HCT116 (cell line): ENCODE results near the gene COQ8B. TPM values are rescaled to one million over a fixed set of nuclear protein-coding genes. Genes with fewer than 3 reads are reported as not detected.

ENCODE experiments used
- ATAC-seq: fragments of 200-7000 bp; cut with Tn5 transposase; 2 replicates; pipeline ENCODE4 v1.9.1; 2020; ENCODE audit warnings: mild to moderate bottlenecking, moderate library complexity
- BruUV-seq: library from RNA; stranded (reverse); fragments of 400-500 nt; replicated peaks from 2 replicates; lab custom pipeline; 2021; lab: Mats Ljungman, UMichigan
- CTCF ChIA-PET: fragments of 300-600 bp; sonication (Branson Sonifier 250); formaldehyde crosslinking; loops from one replicate; lab custom pipeline; 2021; ENCODE audit warnings: antibody characterized with exemption; lab: Charles Lee
- POLR2A ChIA-PET: fragments of 300-600, 350-600 bp; sonication (Branson Sonifier 250); formaldehyde crosslinking; loops from one replicate; lab custom pipeline; 2021; ENCODE audit warnings: antibody characterized with exemption; lab: Charles Lee
- RAD21 ChIA-PET, 2 experiments: fragments of 300-600 bp; sonication (Branson Sonifier 250); formaldehyde crosslinking; loops; one replicate each; lab custom pipeline; 2023; ENCODE audit warnings: low total read pairs in 2 of 2; ENCODE audit not compliant: uncharacterized antibody in 2 of 2, unreplicated experiment in 2 of 2, low non-redundant PET in 1 of 2; lab: Charles Lee
- DNase-seq: peaks from one replicate; pipeline ENCODE4 v3.0.0-alpha.2; 2010; ENCODE audit warnings: low read depth, low spot score
- H2AFZ ChIP-seq: fragments of 200-600 bp; shearing (Covaris generic), sonication (generic); 2 replicates; pipeline ENCODE4 v1.6.1; 2017; ENCODE audit warnings: low read depth, mixed run types, mixed read lengths, antibody characterized with exemption, low read length; ENCODE audit not compliant: poor library complexity, severe bottlenecking
- H3K27ac ChIP-seq: 2 replicates; pipeline ENCODE4 v1.5.1; 2012; ENCODE audit warnings: low read depth, low read length
- H3K27me3 ChIP-seq: fragments of 200-600 bp; sonication (generic); 2 replicates; pipeline ENCODE4 v1.6.1; 2016; ENCODE audit warnings: mixed run types, low read length, mixed read lengths; ENCODE audit not compliant: insufficient read depth
- H3K36me3 ChIP-seq, 2 experiments: fragments of 200-500 bp in 1 of 2; fragments of 200-600 bp in 1 of 2; sonication (Bioruptor generic) in 1 of 2; sonication (generic) in 1 of 2; 2 replicates each; pipeline versions ENCODE4 v1.5.1 to v1.6.1; 2014 to 2016; ENCODE audit warnings: low read length in 2 of 2, inconsistent platforms in 1 of 2, mixed read lengths in 1 of 2, mixed run types in 1 of 2; ENCODE audit not compliant: insufficient read depth in 2 of 2, control insufficient read depth in 1 of 2
- H3K4me1 ChIP-seq, 2 experiments: fragments of 200-600 bp in 1 of 2; sonication (generic) in 1 of 2; 2 replicates each; pipeline versions ENCODE4 v1.5.1 to v1.6.1; 2012 to 2017; ENCODE audit warnings: low read length in 2 of 2, inconsistent platforms in 1 of 2, mild to moderate bottlenecking in 1 of 2, mixed read lengths in 1 of 2, mixed run types in 1 of 2, moderate library complexity in 1 of 2; ENCODE audit not compliant: insufficient read depth in 2 of 2, control insufficient read depth in 1 of 2
- H3K4me2 ChIP-seq: fragments of 200-600 bp; sonication (generic); 2 replicates; pipeline ENCODE4 v1.6.1; 2017; ENCODE audit warnings: mixed run types, low read length, mixed read lengths
- H3K4me3 ChIP-seq, 2 experiments: fragments of 200-600 bp in 1 of 2; sonication (generic) in 1 of 2; replicated peaks in 1 of 2; 2 replicates each; pipeline ENCODE4 v1.5.1; 2011 to 2016; ENCODE audit warnings: low read length in 2 of 2, control low read depth in 1 of 2, low read depth in 1 of 2, mild to moderate bottlenecking in 1 of 2, mixed read lengths in 1 of 2, mixed run types in 1 of 2
- H3K79me2 ChIP-seq: fragments of 200-600 bp; sonication (generic); 2 replicates; pipeline ENCODE4 v1.6.1; 2017; ENCODE audit warnings: mild to moderate bottlenecking, mixed run types, low read length, moderate library complexity, mixed read lengths; ENCODE audit not compliant: insufficient read depth
- H3K9ac ChIP-seq: fragments of 200-600 bp; sonication (generic); 2 replicates; pipeline ENCODE4 v1.6.1; 2016; ENCODE audit warnings: low read length, mixed read lengths
- H3K9me2 ChIP-seq: fragments of 200-600 bp; sonication (generic), shearing (Covaris generic); 2 replicates; pipeline ENCODE4 v1.6.1; 2017; ENCODE audit warnings: mixed run types, mild to moderate bottlenecking, moderate library complexity; ENCODE audit not compliant: insufficient read depth
- H3K9me3 ChIP-seq, 2 experiments: fragments of 200-500 bp in 1 of 2; fragments of 200-600 bp in 1 of 2; sonication (Bioruptor generic) in 1 of 2; sonication (generic) in 1 of 2; 2 replicates each; pipeline ENCODE4 v1.6.1; 2014 to 2017; ENCODE audit warnings: low read length in 2 of 2, mixed read lengths in 2 of 2, inconsistent platforms in 1 of 2, low read depth in 1 of 2, mild to moderate bottlenecking in 1 of 2, mixed run types in 1 of 2, moderate library complexity in 1 of 2; ENCODE audit not compliant: control insufficient read depth in 1 of 2, insufficient read depth in 1 of 2
- H4K20me1 ChIP-seq: fragments of 200-600 bp; sonication (generic), shearing (Covaris generic); 2 replicates; pipeline ENCODE4 v1.6.1; 2017; ENCODE audit warnings: mixed run types, mild to moderate bottlenecking, moderate library complexity; ENCODE audit not compliant: insufficient read depth
- CEBPB ChIP-seq: IDR thresholded peaks from 2 replicates; pipeline ENCODE4 v1.6.1; 2012; ENCODE audit warnings: low read depth
- ELF1 ChIP-seq: IDR thresholded peaks from 2 replicates; pipeline ENCODE4 v1.6.1; 2012; ENCODE audit warnings: low read depth, borderline replicate concordance
- EZH2 ChIP-seq: fragments of 200-600 bp; sonication (generic); IDR thresholded peaks from 2 replicates; pipeline ENCODE4 v1.6.1; 2017; ENCODE audit warnings: antibody characterized with exemption, mixed run types
- EZH2phosphoT487 ChIP-seq: fragments of 200-600 bp; IDR thresholded peaks from 2 replicates; pipeline ENCODE4 v1.6.1; 2018; ENCODE audit warnings: antibody characterized with exemption, borderline replicate concordance
- FOSL1 ChIP-seq: IDR thresholded peaks from 2 replicates; pipeline ENCODE4 v1.6.1; 2012; ENCODE audit warnings: low read depth
- JUND ChIP-seq: IDR thresholded peaks from 2 replicates; pipeline ENCODE4 v1.6.1; 2012
- POLR2A ChIP-seq: IDR thresholded peaks from 2 replicates; pipeline ENCODE4 v1.7.0; 2011; ENCODE audit warnings: borderline replicate concordance; ENCODE audit not compliant: insufficient read depth, insufficient read length; ENCODE audit errors: extremely low read depth
- POLR2AphosphoS5 ChIP-seq: IDR thresholded peaks from 2 replicates; pipeline ENCODE4 v1.6.1; 2011; ENCODE audit warnings: mild to moderate bottlenecking, low read depth, low read length, moderate library complexity
- RAD21 ChIP-seq: IDR thresholded peaks from 2 replicates; pipeline ENCODE4 v1.6.1; 2012; ENCODE audit warnings: low read depth, mild to moderate bottlenecking
- SP1 ChIP-seq: IDR thresholded peaks from 2 replicates; pipeline ENCODE4 v1.6.1; 2012; ENCODE audit warnings: low read depth
- ZFX ChIP-seq: fragments of 450-650 bp; IDR thresholded peaks from 2 replicates; pipeline ENCODE4 v1.6.1; 2017
- ZNF274 ChIP-seq: fragments of 200-500 bp; sonication (Bioruptor generic); IDR thresholded peaks from 2 replicates; pipeline ENCODE4 v1.6.1; 2014; ENCODE audit warnings: mild to moderate bottlenecking, low read depth, low read length, inconsistent platforms
- intact Hi-C: fragments of 100-400 bp; cut with micrococcal nuclease; formaldehyde crosslinking; loops from 2 replicates; pipeline ENCODE4 v1.10.0; 2022
- total RNA-seq: library from RNA; stranded (reverse); gene quantifications from one replicate; pipeline ENCODE4 v1.2.1, GENCODE V29; 2021; ENCODE audit not compliant: unreplicated experiment
- TF ChIP-seq, protein P1 (sequence below): IDR thresholded peaks from 2 replicates; pipeline ENCODE4 v1.6.1; 2012; ENCODE audit warnings: low read depth
- TF ChIP-seq, protein P2 (sequence below): IDR thresholded peaks from 2 replicates; pipeline ENCODE4 v1.6.1; 2012
- TF ChIP-seq, protein P3 (sequence below): IDR thresholded peaks from 2 replicates; pipeline ENCODE4 v1.6.1; 2011; ENCODE audit warnings: mild to moderate bottlenecking, low read length, moderate library complexity; ENCODE audit not compliant: insufficient replicate concordance; ENCODE audit errors: extremely low read depth

COQ8B gene
- total RNA-seq, 1 experiment from 2014 or later = 47.1 TPM

DNA sequence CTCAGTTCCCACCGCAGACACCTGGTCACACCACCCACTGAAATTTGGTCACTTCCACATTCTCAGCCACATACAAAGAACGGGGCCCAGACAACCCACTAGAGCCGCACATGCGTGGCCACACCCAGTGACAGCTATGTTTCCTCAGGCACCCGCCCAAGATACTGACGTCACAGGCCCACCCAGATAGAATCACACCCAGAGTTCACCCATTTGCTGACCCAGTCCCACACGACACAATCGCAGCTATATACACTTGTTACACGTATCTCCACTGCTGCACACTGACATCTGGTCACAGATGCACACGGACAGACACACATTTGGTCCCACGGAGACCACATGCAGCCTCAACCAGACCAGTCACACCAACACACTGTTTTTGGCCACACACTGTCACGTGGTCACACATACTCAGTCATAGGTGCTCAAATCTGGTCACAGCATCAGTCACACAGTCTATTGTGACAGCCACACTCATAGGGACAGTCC lies 29.1 kb downstream of the COQ8B start:
- DNase-seq = no peak
- H3K36me3 ChIP-seq = peaks cover 11 to 33% of the 10 kb centered on the region in 2 experiments
- no peak overlapping the region for H3K4me3 ChIP-seq
- ChIA-PET RAD21 (no interaction called here), CTCF (no interaction called here)
- H3K27ac ChIP-seq = no peak overlapping the region
- H3K4me2 ChIP-seq = no peak overlapping the region
- H3K79me2 ChIP-seq = peaks cover 29% of the 10 kb centered on the region
- H3K9me2 ChIP-seq = no peaks in the 10 kb centered on the region
- H3K9me3 ChIP-seq = no peaks in the 10 kb centered on the region
- TF ChIP-seq POLR2AphosphoS5 (0 out of 2 replicates have a peak, but pooled peaks have one; percentile 23), RAD21 (no peak)
- TF ChIP-seq, all 23 proteins: peak for 1
- Histone ChIP-seq H2AFZ (no peak overlapping the region), H3K27me3 (no peaks in the 10 kb centered on the region), H3K9ac (no peak overlapping the region), H3K4me1 (peaks cover 12 to 26% of the 10 kb centered on the region in 2 experiments; a peak in 3 of 4 replicates), H4K20me1 (no peaks in the 10 kb centered on the region)
- POLR2A ChIA-PET = no interaction called here
- no peak for ATAC-seq
- BruUV-seq = no TSS peak
- intact Hi-C loops = no loop called here

DNA sequence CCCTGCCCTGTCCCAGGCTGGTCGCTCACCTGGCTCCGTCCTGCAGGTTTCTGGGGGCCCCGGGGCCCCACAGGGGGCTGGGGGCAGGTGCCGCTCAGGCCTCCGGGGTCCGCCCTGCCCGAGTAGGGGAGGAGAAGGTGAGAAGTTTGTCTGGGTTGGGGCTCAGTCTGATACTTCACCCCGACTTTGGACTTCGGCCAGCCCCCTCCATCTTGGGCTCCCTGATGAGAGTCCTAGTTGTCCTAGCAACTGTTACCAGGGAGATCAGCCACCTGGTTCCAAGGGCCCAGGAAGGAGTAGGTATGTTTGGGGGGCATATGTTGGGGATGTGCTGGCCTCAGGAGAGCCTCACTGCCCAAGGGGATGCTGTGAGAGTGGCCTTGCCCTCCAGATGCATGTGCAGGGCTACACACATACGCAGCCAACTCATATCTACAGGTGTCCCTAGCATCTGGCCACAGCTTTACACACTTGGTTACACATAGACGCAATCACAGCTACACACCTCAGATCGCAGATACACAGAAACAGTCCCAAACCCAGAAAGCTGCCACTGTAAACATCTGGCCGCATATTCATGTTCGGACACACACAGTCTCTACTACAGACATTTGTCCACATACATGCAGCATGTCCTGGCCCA lies 29.7 kb downstream of the COQ8B start:
- no peaks in the 10 kb centered on the region for H3K9me3 ChIP-seq
- H3K36me3 ChIP-seq = peaks cover 11 to 38% of the 10 kb centered on the region in 2 experiments
- no peaks in the 10 kb centered on the region for H4K20me1 ChIP-seq
- H3K9me2 ChIP-seq = no peaks in the 10 kb centered on the region
- intact Hi-C loops = no loop called here
- peaks cover 29% of the 10 kb centered on the region for H3K79me2 ChIP-seq
- POLR2A ChIA-PET = no interaction called here
- H3K9ac ChIP-seq = no peak overlapping the region
- no peak overlapping the region for H3K4me2 ChIP-seq
- no TSS peak for BruUV-seq
- no peak overlapping the region for H3K27ac ChIP-seq
- no peak overlapping the region for H2AFZ ChIP-seq
- TF ChIP-seq RAD21 (no peak), ELF1 (no peak), ZFX (no peak), SP1 (no peak), JUND (no peak), EZH2phosphoT487 (no peak), EZH2 (no peak), POLR2A (no peak), ZNF274 (no peak), POLR2AphosphoS5 (no peak), CEBPB (no peak), FOSL1 (no peak)
- TF ChIP-seq, protein P1, sequence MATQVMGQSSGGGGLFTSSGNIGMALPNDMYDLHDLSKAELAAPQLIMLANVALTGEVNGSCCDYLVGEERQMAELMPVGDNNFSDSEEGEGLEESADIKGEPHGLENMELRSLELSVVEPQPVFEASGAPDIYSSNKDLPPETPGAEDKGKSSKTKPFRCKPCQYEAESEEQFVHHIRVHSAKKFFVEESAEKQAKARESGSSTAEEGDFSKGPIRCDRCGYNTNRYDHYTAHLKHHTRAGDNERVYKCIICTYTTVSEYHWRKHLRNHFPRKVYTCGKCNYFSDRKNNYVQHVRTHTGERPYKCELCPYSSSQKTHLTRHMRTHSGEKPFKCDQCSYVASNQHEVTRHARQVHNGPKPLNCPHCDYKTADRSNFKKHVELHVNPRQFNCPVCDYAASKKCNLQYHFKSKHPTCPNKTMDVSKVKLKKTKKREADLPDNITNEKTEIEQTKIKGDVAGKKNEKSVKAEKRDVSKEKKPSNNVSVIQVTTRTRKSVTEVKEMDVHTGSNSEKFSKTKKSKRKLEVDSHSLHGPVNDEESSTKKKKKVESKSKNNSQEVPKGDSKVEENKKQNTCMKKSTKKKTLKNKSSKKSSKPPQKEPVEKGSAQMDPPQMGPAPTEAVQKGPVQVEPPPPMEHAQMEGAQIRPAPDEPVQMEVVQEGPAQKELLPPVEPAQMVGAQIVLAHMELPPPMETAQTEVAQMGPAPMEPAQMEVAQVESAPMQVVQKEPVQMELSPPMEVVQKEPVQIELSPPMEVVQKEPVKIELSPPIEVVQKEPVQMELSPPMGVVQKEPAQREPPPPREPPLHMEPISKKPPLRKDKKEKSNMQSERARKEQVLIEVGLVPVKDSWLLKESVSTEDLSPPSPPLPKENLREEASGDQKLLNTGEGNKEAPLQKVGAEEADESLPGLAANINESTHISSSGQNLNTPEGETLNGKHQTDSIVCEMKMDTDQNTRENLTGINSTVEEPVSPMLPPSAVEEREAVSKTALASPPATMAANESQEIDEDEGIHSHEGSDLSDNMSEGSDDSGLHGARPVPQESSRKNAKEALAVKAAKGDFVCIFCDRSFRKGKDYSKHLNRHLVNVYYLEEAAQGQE = no peak
- TF ChIP-seq, protein P2, sequence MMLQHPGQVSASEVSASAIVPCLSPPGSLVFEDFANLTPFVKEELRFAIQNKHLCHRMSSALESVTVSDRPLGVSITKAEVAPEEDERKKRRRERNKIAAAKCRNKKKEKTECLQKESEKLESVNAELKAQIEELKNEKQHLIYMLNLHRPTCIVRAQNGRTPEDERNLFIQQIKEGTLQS = no peak
- TF ChIP-seq, protein P3, sequence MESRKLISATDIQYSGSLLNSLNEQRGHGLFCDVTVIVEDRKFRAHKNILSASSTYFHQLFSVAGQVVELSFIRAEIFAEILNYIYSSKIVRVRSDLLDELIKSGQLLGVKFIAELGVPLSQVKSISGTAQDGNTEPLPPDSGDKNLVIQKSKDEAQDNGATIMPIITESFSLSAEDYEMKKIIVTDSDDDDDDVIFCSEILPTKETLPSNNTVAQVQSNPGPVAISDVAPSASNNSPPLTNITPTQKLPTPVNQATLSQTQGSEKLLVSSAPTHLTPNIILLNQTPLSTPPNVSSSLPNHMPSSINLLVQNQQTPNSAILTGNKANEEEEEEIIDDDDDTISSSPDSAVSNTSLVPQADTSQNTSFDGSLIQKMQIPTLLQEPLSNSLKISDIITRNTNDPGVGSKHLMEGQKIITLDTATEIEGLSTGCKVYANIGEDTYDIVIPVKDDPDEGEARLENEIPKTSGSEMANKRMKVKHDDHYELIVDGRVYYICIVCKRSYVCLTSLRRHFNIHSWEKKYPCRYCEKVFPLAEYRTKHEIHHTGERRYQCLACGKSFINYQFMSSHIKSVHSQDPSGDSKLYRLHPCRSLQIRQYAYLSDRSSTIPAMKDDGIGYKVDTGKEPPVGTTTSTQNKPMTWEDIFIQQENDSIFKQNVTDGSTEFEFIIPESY = no peak
- H3K4me1 ChIP-seq = peaks cover 12 to 25% of the 10 kb centered on the region in 2 experiments; a peak in 3 of 4 replicates
- ATAC-seq (no peak), DNase-seq (no peak)
- RAD21 ChIA-PET = no interaction called here
- H3K27me3 ChIP-seq = no peaks in the 10 kb centered on the region
- CTCF ChIA-PET = no interaction called here
- no peak overlapping the region for H3K4me3 ChIP-seq
